Subcutaneous abdominal adipose tissue (tissue), 5 donors: ENCODE results near the gene OTULINL.
"Not testable (repeated sequence)": the region's sequence is repeated elsewhere in the genome, so short reads cannot be mapped to it uniquely, and the experiment has no call there.

ENCODE experiments used
- H3K27ac ChIP-seq: one replicate; pipeline ENCODE4 v1.7.0; 2013; ENCODE audit warnings: low read depth, mild to moderate bottlenecking, inconsistent platforms, low read length, moderate library complexity
- H3K27me3 ChIP-seq, 5 donors: one replicate each; pipeline ENCODE4 v1.7.0; 2013; ENCODE audit warnings: low read length in 5 of 5, inconsistent platforms in 1 of 5; ENCODE audit not compliant: control insufficient read depth in 5 of 5, insufficient read depth in 4 of 5
- H3K36me3 ChIP-seq, 5 donors: one replicate each; pipeline ENCODE4 v1.7.0; 2013; ENCODE audit warnings: low read length in 5 of 5; ENCODE audit not compliant: control insufficient read depth in 5 of 5, insufficient read depth in 5 of 5
- H3K4me1 ChIP-seq, 5 donors: one replicate each; pipeline ENCODE4 v1.7.0; 2013; ENCODE audit warnings: low read length in 5 of 5, mild to moderate bottlenecking in 3 of 5, moderate library complexity in 1 of 5; ENCODE audit not compliant: control insufficient read depth in 5 of 5, insufficient read depth in 5 of 5
- H3K4me3 ChIP-seq, 5 donors: one replicate each; pipeline ENCODE4 v1.7.0; 2013; ENCODE audit warnings: low read length in 5 of 5, low read depth in 1 of 5
- H3K9ac ChIP-seq, 5 donors: one replicate each; pipeline ENCODE4 v1.7.0; 2013; ENCODE audit warnings: low read length in 5 of 5, mild to moderate bottlenecking in 4 of 5, moderate library complexity in 3 of 5
- H3K9me3 ChIP-seq, 5 donors: one replicate each; pipeline ENCODE4 v1.7.0; 2013; ENCODE audit warnings: low read length in 5 of 5; ENCODE audit not compliant: control insufficient read depth in 5 of 5
- donor health status: healthy.
- donor health status: healthy.
- donor health status: healthy.
- donor health status: healthy.
- donor health status: healthy.

OTULINL gene

GRCh38 chr5:14581106-14581890 is at the start of gene OTULINL:
OTULINL (plus strand) TSS chr5:14581792; CDS start chr5:14581895, 103 bp downstream.
- Histone ChIP-seq H3K9me3 (peaks cover 0 to 2% (median 0%) of the 10 kb centered on the region in 5 donors), H3K27me3 (peaks cover 2 to 9% (median 5%) of the 10 kb centered on the region in 5 donors), H3K27ac (no peak within 1 kb of the TSS), H3K4me3 (peak within 1 kb of the TSS; percentile 50 to 80 (median 69)), H3K36me3 (no peaks in the 10 kb centered on the region), H3K4me1 (peaks cover 0 to 26% (median 22%) of the 10 kb centered on the region in 5 donors), H3K9ac (peak within 1 kb of the TSS in 4 of 5 donors; percentile 44 to 72 (median 65))

- peaks cover 0 to 21% (median 0%) of the 10 kb centered on the region in 5 donors for H3K4me1 ChIP-seq
- H3K9me3 ChIP-seq: no peaks in the 10 kb centered on the region
- H3K9ac ChIP-seq: no peak overlapping the region
- no peaks in the 10 kb centered on the region for H3K27me3 ChIP-seq
- H3K27ac ChIP-seq: no peak overlapping the region
- no peak overlapping the region for H3K4me3 ChIP-seq
- no peaks in the 10 kb centered on the region for H3K36me3 ChIP-seq
Observed at GRCh38 chr5:14532180-14532579, 49.4 kb upstream of the OTULINL start.

- Histone ChIP-seq H3K9ac (no peak overlapping the region), H3K27me3 (no peaks in the 10 kb centered on the region), H3K4me1 (peaks cover 0 to 18% (median 0%) of the 10 kb centered on the region in 5 donors), H3K4me3 (peak overlapping the region in 1 of 5 donors; percentile 11), H3K36me3 (no peaks in the 10 kb centered on the region), H3K9me3 (peaks cover 0 to 6% (median 0%) of the 10 kb centered on the region in 5 donors), H3K27ac (no peak overlapping the region)
Observed at GRCh38 chr5:14534773-14535172, 46.8 kb upstream of the OTULINL start.

GRCh38 chr5:14545308-14545707 is 36.3 kb upstream of the OTULINL start:
- no peaks in the 10 kb centered on the region for H3K36me3 ChIP-seq
- no peak overlapping the region for H3K9ac ChIP-seq
- peaks cover 0 to 8% (median 0%) of the 10 kb centered on the region in 5 donors for H3K4me1 ChIP-seq
- peaks cover 0 to 8% (median 0%) of the 10 kb centered on the region in 5 donors for H3K27me3 ChIP-seq
- no peak overlapping the region for H3K4me3 ChIP-seq
- H3K9me3 ChIP-seq: peaks cover 0 to 4% (median 0%) of the 10 kb centered on the region in 5 donors
- no peak overlapping the region for H3K27ac ChIP-seq

- Histone ChIP-seq H3K27ac (no peak overlapping the region), H3K9me3 (peaks cover 0 to 4% (median 0%) of the 10 kb centered on the region in 5 donors), H3K4me3 (no peak overlapping the region), H3K36me3 (no peaks in the 10 kb centered on the region), H3K9ac (no peak overlapping the region), H3K4me1 (peaks cover 0 to 8% (median 0%) of the 10 kb centered on the region in 5 donors), H3K27me3 (peaks cover 0 to 8% (median 0%) of the 10 kb centered on the region in 5 donors)
Observed at GRCh38 chr5:14545862-14546261, 35.7 kb upstream of the OTULINL start.

GRCh38 chr5:14547666-14548065 is 33.9 kb upstream of the OTULINL start:
- Histone ChIP-seq H3K27ac (no peak overlapping the region), H3K27me3 (peaks cover 0 to 6% (median 0%) of the 10 kb centered on the region in 5 donors), H3K9ac (no peak overlapping the region), H3K36me3 (no peaks in the 10 kb centered on the region), H3K9me3 (no peaks in the 10 kb centered on the region), H3K4me3 (no peak overlapping the region), H3K4me1 (peaks cover 0 to 8% (median 0%) of the 10 kb centered on the region in 5 donors)

GRCh38 chr5:14551211-14551610 is 30.4 kb upstream of the OTULINL start:
- H3K9me3 ChIP-seq: no peaks in the 10 kb centered on the region
- H3K27me3 ChIP-seq: peaks cover 0 to 3% (median 0%) of the 10 kb centered on the region in 5 donors
- no peak overlapping the region for H3K4me3 ChIP-seq
- no peaks in the 10 kb centered on the region for H3K36me3 ChIP-seq
- peaks cover 0 to 3% (median 0%) of the 10 kb centered on the region in 5 donors for H3K4me1 ChIP-seq
- H3K9ac ChIP-seq: no peak overlapping the region
- no peak overlapping the region for H3K27ac ChIP-seq

GRCh38 chr5:14552017-14552416 is 29.6 kb upstream of the OTULINL start:
- Histone ChIP-seq H3K27me3 (peaks cover 0 to 3% (median 0%) of the 10 kb centered on the region in 5 donors), H3K4me1 (peaks cover 0 to 3% (median under 1%) of the 10 kb centered on the region in 5 donors), H3K27ac (no peak overlapping the region), H3K9ac (no peak overlapping the region), H3K4me3 (no peak overlapping the region), H3K9me3 (no peaks in the 10 kb centered on the region), H3K36me3 (no peaks in the 10 kb centered on the region)

GRCh38 chr5:14554288-14554687 is 27.3 kb upstream of the OTULINL start:
- H3K4me3 ChIP-seq, H3K27ac ChIP-seq, H3K36me3 ChIP-seq, H3K9ac ChIP-seq, H3K9me3 ChIP-seq, H3K27me3 ChIP-seq, H3K4me1 ChIP-seq: not testable (repeated sequence)

- Histone ChIP-seq H3K4me3 (no peak overlapping the region), H3K36me3 (no peaks in the 10 kb centered on the region), H3K27ac (no peak overlapping the region), H3K27me3 (peaks cover 0 to 3% (median 0%) of the 10 kb centered on the region in 5 donors), H3K9ac (no peak overlapping the region), H3K9me3 (no peaks in the 10 kb centered on the region), H3K4me1 (peaks cover 0 to 9% (median 6%) of the 10 kb centered on the region in 5 donors)
Observed at GRCh38 chr5:14556015-14556414, 25.6 kb upstream of the OTULINL start.
